Caki2 (cell line): ENCODE results near the gene TPCN1. TPM values are rescaled to one million over a fixed set of nuclear protein-coding genes. Genes with fewer than 3 reads are reported as not detected.
A peak's percentile ranks its signal among the peaks of the same experiment; 100 is the strongest.

ENCODE experiments used
- DNase-seq: peaks from one replicate; pipeline ENCODE4 v3.0.0-alpha.2; 2015; ENCODE audit warnings: low read depth
- in situ Hi-C: cut with HindIII; loops from 2 replicates; pipeline ENCODE4 v1.10.0; 2016; ENCODE audit warnings: low sequenced_read_pairs, low pct_unique_long_range_greater_than_20kb, mixed read lengths
- total RNA-seq: library from RNA; depleted of rRNA; stranded (reverse); fragments of >200 nt; shearing (Covaris generic); gene quantifications from 2 replicates; pipeline ENCODE4 v1.2.3, GENCODE V29; 2014; ENCODE audit warnings: low replicate concordance

The TPCN1 gene
- total RNA-seq, 1 experiment from 2014 or later = 16.4 TPM

DNA sequence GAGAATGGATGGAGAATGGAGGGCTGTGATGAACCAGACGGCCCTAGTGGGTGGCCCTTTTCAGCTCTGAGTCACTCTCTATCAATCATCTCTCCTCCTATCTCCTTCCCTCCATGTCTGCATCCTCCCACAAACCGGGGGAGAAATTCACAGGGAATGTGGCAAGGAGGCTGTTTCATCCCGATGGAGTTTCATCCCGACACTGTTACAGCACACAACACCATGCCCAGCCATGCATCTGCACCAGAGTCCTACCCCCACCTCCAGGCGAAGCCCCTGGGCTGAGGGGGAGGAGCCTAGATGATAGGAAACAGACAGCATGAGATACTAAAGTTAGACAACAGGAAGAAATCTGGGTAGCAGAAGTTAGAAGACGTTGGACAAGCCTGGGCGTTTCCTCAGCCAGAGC, 92.9 kb downstream of the TPCN1 start:
- DNase-seq = no peak
- in situ Hi-C loops = no loop called here

- no peak for DNase-seq
- in situ Hi-C loops = no loop called here
Measured at GRCh38 chr12:113315358-113315757, 94.1 kb downstream of the TPCN1 start.

DNA sequence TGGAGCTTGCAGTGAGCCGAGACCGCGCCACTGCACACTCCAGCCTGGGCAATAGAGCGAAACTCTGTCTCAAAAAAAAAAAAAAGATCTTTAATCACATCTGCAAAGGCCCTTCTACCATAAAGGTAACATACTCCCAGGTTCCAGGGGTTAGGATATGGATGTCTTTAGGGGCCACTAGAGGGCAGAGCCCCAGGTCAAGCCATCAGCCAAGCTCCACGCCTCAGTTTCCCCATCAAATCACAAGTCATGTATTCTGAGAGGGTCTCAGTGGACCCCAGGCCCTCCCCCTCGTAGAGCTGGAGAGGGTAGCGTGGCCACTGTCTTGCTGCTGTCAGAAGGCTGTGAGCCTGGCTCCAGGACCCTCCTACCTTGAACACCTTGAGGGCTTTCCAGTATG, 94.9 kb downstream of the TPCN1 start:
- in situ Hi-C loops = no loop called here
- no peak for DNase-seq

- no peak for DNase-seq
- in situ Hi-C loops = no loop called here
Measured at GRCh38 chr12:113317122-113317521, 95.9 kb downstream of the TPCN1 start.

DNA sequence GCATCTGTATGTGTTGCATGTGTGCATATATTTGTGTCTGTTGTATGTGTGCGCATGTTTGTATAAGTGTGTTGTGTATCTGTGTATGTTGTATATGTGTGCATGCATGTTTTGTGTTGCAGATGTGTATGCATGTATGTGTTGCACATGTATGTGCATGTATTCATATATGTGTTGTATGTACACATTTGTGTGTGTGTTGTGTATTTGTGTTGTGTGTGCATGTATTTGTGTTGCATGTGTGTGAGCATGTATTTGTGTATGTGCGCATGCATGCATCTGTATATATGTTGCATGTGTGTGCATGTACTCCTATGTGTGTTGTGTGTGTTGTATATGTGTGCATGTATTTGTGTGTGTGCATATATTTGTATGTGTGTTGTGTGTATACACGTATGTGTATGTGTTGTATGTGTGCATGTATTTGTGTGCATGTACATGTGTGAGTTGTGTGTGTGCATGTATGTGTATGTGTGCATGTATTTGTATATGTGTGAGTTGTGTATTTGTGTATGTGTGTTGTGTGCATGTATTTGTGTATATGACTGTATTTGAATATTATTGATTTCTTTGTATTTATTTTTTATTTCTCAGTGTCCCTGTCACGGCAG, 96.9 kb downstream of the TPCN1 start:
- in situ Hi-C loops = no loop called here
- no peak for DNase-seq

DNA sequence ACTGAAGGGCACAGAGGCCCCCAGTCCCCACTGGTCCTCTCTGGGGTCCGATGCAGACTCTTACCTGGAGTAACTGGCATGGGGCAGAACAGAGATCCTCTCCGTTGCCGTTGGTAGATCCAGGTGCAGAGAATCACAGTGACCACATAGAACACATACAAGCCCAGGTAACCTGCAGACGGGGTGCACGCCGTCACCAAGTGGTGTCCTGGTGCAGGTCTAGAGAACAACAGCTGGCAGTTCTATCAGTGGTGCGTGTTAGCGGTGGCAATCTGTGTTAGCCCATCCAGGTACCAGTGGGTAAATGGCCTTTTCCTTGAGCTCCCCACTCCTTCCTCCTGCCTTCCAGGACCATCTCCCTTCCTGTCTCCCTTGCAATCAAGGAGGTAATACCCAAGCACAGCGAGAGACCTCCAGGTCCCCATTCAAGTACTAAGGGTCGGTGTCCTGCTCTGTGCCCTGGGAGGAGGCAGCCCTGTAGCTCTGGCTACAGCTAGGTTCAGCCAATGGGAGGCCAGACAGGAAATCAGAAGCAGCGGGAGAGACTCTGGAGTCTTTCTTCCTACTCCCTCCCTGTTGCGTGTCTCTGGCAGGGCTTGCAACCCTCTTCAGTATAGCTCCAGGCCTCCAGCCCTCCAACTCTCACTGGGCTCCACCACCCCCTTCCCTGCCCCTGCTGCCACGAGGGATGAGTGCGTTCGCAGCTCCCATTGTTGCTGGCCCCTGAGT, 97.8 kb downstream of the TPCN1 start:
- in situ Hi-C loops = no loop called here
- no peak for DNase-seq

DNA sequence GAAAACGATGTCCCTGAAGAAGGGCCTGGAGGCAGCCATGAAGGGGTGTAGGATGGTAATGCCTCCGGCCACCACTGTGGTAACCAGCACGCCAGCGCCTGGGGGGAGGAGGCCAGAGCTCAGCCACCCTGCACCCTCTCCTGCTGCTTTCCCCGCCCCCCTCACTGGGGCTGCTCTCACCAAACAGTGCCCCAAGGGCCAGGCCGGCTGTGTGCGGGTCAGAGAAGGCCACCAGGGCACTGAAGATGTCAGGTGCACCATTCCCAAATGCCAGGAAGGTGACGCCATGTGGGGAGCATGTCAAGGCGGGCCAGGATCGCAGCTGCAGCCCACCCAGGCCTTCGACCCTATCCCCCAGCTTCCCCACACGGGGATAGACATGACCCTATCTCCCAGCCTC, 99.1 kb downstream of the TPCN1 start:
- no peak for DNase-seq
- in situ Hi-C loops = no loop called here

GRCh38 chr12:113322343-113322742, 101.1 kb downstream of the TPCN1 start:
- in situ Hi-C loops = no loop called here
- DNase-seq = peak; percentile 52

GRCh38 chr12:113325916-113326315, 104.7 kb downstream of the TPCN1 start:
- in situ Hi-C loops = no loop called here
- no peak for DNase-seq

DNA sequence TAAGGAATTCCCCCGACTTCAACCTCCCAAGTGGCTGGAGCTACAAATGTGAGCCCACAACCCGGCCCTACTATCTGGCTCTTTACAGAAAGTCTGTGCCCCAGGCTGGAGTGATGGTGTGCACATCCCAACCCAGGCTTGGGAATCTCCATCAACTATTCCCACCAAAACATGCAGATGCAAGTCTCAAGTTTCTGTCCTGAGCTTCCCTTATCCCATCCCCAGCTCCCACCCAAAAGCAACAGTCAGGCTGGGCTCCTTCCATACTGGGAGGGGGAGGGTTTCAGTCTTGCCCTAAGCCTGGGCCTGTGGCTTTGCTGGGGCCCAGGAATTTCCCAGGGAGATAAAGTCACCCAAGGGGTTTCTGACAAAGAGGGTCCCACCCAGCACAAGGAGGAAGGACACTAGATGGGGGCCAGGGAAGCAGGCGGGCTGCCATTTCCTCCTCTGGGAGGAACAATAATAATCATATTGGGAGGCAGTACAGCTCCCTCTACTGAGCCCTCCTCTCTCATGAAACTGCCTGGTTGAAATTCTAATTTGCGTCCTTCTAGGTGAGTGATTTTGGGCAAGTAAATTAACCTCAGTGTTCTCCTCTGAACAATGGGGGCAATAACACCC, 105.6 kb downstream of the TPCN1 start:
- DNase-seq = no peak
- in situ Hi-C loops = no loop called here

DNA sequence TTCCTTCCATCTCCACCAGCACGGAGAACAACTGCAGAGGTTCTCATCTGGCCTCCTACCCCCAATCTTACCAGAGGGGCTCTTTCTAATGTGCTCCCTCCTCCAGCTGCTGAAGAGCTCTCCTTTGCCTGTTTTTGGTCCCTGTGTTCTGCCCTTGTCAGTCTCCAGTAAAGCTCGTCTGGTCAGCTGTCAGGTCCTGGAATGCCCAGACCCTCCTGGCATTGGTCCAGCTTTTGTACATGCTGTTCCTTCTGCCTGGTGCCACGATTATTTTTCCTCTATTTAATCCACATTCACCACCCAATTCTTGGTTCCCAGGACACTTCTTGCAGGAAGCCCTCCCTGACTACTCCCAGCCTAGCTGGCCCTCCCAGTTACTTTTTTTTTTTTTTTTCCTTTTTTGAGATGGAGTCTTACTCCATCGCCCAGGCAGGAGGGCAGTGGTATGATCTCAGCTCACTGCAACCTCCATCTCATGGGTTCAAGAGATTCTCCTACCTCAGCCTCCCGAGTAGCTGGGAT, 107.2 kb downstream of the TPCN1 start:
- no peak for DNase-seq
- in situ Hi-C loops = no loop called here

DNA sequence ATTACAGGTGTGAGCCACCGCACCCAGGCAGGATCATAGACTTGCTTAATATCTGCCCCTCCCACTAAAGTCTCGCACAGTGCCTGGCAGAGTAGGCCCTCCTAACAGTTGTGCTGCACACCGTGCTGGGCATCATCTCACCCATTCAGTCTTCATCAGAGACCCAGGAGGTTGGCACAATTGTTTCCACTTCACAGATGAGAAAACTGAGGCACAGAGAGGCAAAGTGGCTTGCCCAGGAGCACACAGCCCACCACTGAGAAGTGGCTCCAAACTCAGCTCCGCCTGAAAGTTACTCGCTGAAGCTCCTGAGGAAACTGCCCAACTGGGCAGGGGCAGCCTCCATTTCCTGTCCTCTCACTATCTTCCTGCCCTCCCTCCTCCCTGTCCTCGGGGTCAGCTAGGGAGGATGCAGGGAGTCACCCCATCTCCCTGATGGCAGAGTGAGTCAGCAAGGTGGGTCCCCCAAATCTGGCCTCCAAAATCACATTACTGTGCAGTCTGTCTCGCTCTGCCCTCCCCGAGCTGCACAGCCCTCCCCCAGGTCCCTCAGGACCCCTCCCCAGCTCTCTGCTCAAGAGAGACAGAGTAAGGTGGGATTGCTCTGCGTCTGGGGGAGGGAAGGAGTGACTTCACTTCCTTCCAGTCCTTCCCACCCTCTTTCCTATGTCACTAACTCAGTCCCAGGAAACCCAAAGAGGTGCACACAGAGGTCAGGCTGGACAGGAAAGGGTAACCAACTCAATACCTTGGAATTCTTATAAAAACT, 107.9 kb downstream of the TPCN1 start:
- no peak for DNase-seq
- in situ Hi-C loops = no loop called here

GRCh38 chr12:113329791-113330417, 108.6 kb downstream of the TPCN1 start:
- in situ Hi-C loops = no loop called here
- DNase-seq = no peak

DNA sequence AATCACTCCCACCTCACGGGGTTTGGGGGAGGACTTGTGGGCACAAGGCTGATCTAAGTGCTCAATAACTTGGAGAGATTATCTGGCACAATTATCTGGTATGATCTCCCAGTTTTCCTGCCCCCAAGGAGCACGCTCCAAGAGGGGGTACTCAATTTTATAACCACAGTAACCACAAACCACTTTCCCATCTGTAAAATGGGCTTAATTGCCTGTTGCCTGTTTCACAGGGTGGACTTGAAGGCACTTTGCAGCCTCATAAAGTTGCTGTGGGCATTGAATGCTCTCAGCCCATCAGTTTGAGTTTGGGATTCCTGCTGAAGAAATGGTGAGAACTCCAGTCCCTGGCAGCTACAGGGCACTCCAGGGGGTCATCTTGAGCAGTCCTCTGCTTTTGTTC, 109.2 kb downstream of the TPCN1 start:
- no peak for DNase-seq
- in situ Hi-C loops = no loop called here

DNA sequence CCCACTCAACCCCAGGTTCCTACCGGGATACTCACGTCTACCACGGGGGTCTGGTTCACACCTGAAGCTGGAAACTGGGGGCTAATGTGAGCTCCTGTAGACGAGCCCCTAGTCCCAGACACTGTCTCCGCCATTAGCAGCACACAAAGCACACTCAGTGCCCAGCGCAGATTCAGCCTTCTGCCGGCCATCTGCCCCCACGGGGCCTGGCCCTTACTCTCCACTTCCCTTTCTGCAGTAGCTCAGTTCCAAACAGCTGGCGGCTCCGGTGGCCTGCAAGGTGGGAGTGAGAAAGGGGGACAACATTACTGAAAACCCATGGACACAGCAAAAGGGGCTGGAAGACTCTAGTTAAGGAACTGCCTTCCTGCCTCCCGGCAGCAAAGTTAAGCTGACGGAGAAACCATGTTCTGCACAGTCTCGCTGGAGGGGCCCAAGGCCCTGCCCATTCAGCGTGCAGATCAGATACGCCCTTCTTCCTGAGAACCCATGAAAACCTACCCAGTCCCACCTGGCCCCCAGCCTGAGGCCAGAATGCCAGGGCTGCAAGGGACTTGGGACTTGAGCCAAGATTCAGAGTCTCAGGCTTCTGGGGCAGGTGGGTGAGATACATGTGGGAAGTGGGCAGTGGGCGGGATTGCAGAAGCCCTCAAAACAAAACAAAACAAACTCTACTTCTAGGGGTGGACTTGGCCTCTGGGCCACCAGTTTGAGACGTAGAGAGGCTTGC, 111.6 kb downstream of the TPCN1 start:
- DNase-seq = no peak
- in situ Hi-C loops = no loop called here

DNA sequence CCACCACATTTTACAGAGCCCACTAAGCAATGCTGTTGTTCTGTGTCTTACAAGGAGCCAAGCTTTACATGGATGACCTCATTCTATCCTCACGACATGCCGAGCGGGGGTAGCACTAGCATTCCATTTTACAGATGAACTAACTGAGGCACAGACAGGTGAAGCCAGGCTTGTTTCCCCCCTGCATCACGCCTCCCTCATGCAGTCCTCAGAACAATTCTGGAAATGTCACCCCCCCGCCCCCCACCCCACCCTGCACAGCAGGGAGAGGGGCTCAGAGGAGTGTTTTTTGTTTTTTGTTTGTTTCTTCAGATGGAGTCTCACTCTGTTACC, 112.1 kb downstream of the TPCN1 start:
- in situ Hi-C loops = no loop called here
- no peak for DNase-seq

DNA sequence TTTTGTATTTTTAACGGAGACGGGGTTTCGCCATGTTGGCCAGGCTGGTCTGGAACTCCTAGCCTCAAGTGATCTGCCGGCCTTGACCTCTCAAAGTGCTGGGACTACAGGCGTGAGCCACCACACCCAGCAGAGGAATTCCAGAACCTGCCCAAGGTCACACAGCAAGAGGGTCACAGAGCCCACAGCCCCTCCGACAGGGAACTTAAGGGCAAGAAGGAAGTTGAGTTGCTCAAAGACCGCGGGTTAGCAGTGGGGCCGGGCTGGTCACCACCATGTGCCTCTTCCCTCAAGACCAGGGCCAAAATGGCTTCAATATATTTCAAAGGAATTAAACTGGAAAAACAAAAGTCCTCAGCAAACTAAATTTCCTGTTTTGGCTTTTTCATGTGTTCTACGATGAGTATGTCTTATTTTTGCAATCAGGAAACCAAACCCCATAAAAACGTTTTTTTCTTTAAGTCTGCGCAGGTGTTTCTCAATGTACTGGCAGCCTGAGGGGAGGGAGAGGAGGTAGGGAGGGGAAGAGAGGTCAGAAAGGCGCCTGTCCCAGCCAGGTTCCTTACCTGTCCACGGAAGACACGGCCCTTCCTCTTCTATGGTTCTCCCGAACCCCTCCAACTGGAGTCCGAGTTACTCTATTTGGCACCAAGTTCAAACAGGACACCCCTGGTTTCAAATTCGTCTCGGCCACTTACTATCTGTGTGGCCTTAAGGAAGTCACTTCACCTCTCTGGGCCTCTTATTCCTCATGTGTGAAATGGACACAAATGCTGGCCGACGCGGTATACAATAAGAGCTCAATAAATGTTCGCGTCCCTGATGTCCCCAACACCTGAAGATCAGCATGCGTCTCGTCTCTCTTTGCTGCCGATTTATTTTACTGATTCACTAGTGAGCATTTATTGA, 112.9 kb downstream of the TPCN1 start:
- in situ Hi-C loops = no loop called here
- no peak for DNase-seq
